CD14-positive monocyte (primary cell): ENCODE results near the gene PTTG1. TPM values are rescaled to one million over a fixed set of nuclear protein-coding genes. Genes with fewer than 3 reads are reported as not detected.

Experiments
- DNase-seq, 3 donors: peaks; one replicate each; pipeline ENCODE4 v3.0.0-alpha.2; 2011 to 2022
- H2AFZ ChIP-seq: 2 replicates; pipeline ENCODE4 v1.6.0; 2012; ENCODE audit warnings: mild to moderate bottlenecking, low read depth, low read length, inconsistent platforms; ENCODE audit not compliant: insufficient read depth, poor library complexity, severe bottlenecking
- H3K27ac ChIP-seq, 2 donors: 1 replicate in 1 of 2; 2 replicates in 1 of 2; pipeline ENCODE4 v1.5.1; 2012 to 2013; ENCODE audit warnings: low read length in 2 of 2, control low read depth in 1 of 2, inconsistent platforms in 1 of 2, low read depth in 1 of 2, mild to moderate bottlenecking in 1 of 2
- H3K27me3 ChIP-seq, 2 donors: one replicate each; pipeline versions ENCODE4 v1.6.0 to v1.6.1; 2011 to 2013; ENCODE audit warnings: low read length in 2 of 2; ENCODE audit not compliant: control insufficient read depth in 2 of 2, insufficient read depth in 2 of 2
- H3K36me3 ChIP-seq, 2 donors: replicated peaks in 1 of 2; 1 replicate in 1 of 2; 2 replicates in 1 of 2; pipeline versions ENCODE4 v1.5.1 to v1.6.1; 2012 to 2013; ENCODE audit warnings: low read length in 2 of 2, control low read depth in 1 of 2, inconsistent platforms in 1 of 2, mild to moderate bottlenecking in 1 of 2; ENCODE audit not compliant: insufficient read depth in 2 of 2, control insufficient read depth in 1 of 2
- H3K4me1 ChIP-seq, 2 donors: 1 replicate in 1 of 2; 2 replicates in 1 of 2; pipeline versions ENCODE4 v1.5.1 to v1.6.1; 2012 to 2013; ENCODE audit warnings: low read length in 2 of 2, control low read depth in 1 of 2, inconsistent platforms in 1 of 2, mild to moderate bottlenecking in 1 of 2, moderate library complexity in 1 of 2; ENCODE audit not compliant: insufficient read depth in 2 of 2, control insufficient read depth in 1 of 2
- H3K4me2 ChIP-seq: replicated peaks from 2 replicates; pipeline ENCODE3; 2012; ENCODE audit warnings: low read length, moderate library complexity, mild to moderate bottlenecking; ENCODE audit not compliant: poor library complexity, severe bottlenecking; ENCODE audit errors: extremely low read depth
- H3K4me3 ChIP-seq, 3 experiments: fragments of 200-600 bp in 1 of 3; sonication (generic) in 1 of 3; replicated peaks in 1 of 3; 1 replicate in 2 of 3; 2 replicates in 1 of 3; pipeline ENCODE4 v1.5.1; 2011 to 2013; ENCODE audit warnings: low read length in 3 of 3, mild to moderate bottlenecking in 3 of 3, control low read depth in 2 of 3, low read depth in 2 of 3, inconsistent platforms in 1 of 3, moderate library complexity in 1 of 3
- H3K79me2 ChIP-seq: 2 replicates; pipeline ENCODE4 v1.6.0; 2012; ENCODE audit warnings: mild to moderate bottlenecking, control low read depth, inconsistent platforms, low read length, moderate library complexity; ENCODE audit not compliant: insufficient read depth
- H3K9ac ChIP-seq: 2 replicates; pipeline ENCODE4 v1.6.0; 2017; ENCODE audit warnings: low read length, mild to moderate bottlenecking; ENCODE audit not compliant: insufficient read depth, poor library complexity, severe bottlenecking
- H3K9me3 ChIP-seq, 2 donors: replicated peaks in 1 of 2; 1 replicate in 1 of 2; 2 replicates in 1 of 2; pipeline versions ENCODE4 v1.5.1 to v1.6.1; 2012 to 2013; ENCODE audit warnings: low read length in 2 of 2, control low read depth in 1 of 2; ENCODE audit not compliant: control insufficient read depth in 1 of 2, insufficient read depth in 1 of 2
- H4K20me1 ChIP-seq: 2 replicates; pipeline ENCODE4 v1.6.0; 2012; ENCODE audit warnings: mild to moderate bottlenecking, low read length, control low read depth, moderate library complexity; ENCODE audit not compliant: insufficient read depth
- H3K27ac Mint-ChIP-seq, 7 donors: one replicate each; pipeline ENCODE4 v1.8.0; 2020; ENCODE audit warnings: mild to moderate bottlenecking in 7 of 7, mixed read lengths in 7 of 7, moderate library complexity in 6 of 7, inconsistent platforms in 2 of 7
- H3K27me3 Mint-ChIP-seq, 3 donors: one replicate each; pipeline ENCODE4 v1.8.0; 2021 to 2022; ENCODE audit warnings: low read depth in 3 of 3, mild to moderate bottlenecking in 3 of 3, mixed read lengths in 3 of 3, moderate library complexity in 3 of 3, inconsistent platforms in 1 of 3
- H3K36me3 Mint-ChIP-seq, 2 donors: one replicate each; pipeline ENCODE4 v1.8.0; 2020; ENCODE audit warnings: mixed read lengths in 2 of 2, inconsistent platforms in 1 of 2, mild to moderate bottlenecking in 1 of 2
- H3K4me1 Mint-ChIP-seq: one replicate; pipeline ENCODE4 v1.8.0; 2020; ENCODE audit warnings: mild to moderate bottlenecking, mixed read lengths
- H3K4me3 Mint-ChIP-seq, 2 donors: one replicate each; pipeline ENCODE4 v1.8.0; 2020; ENCODE audit warnings: mild to moderate bottlenecking in 2 of 2, mixed read lengths in 2 of 2, moderate library complexity in 1 of 2
- H3K9me3 Mint-ChIP-seq, 7 donors: one replicate each; pipeline ENCODE4 v1.8.0; 2020 to 2022; ENCODE audit warnings: mixed read lengths in 7 of 7, mild to moderate bottlenecking in 6 of 7, moderate library complexity in 6 of 7, inconsistent platforms in 2 of 7
- CTCF ChIP-seq: fragments of 200-600 bp; IDR thresholded peaks from one replicate; pipeline ENCODE4 v1.8.0; 2022; ENCODE audit warnings: antibody characterized with exemption, mild to moderate bottlenecking
- WGBS: methylation state at CpG from one replicate; pipeline ENCODE4 v1.1.5; 2013; ENCODE audit warnings: missing lambda C conversion rate; ENCODE audit not compliant: insufficient coverage; 5-methylcytosine and 5-hydroxymethylcytosine counted together
- intact Hi-C, 2 donors: fragments of 100-400 bp; cut with micrococcal nuclease; formaldehyde crosslinking; loops; one replicate each; pipeline versions ENCODE4 v1.15.0 to v1.15.1; 2023
- polyA plus RNA-seq, 3 donors: library from polyadenylated mRNA; depleted of rRNA in 1 of 3; unstranded in 2 of 3; stranded (reverse) in 1 of 3; fragments of 300-500 nt in 2 of 3; fragments of >200 nt in 1 of 3; fragmentation: Illumina TruSeq in 2 of 3; gene quantifications; 1 replicate in 2 of 3; 2 replicates in 1 of 3; pipeline ENCODE4 v1.2.3, GENCODE V29; 2012 to 2021

The PTTG1 gene
- polyA plus RNA-seq, 3 donors: 2.5 to 3.6 (median 3.3) TPM

- no peak for DNase-seq
- H3K4me3 ChIP-seq: no peak overlapping the region
- H3K36me3 ChIP-seq: no peaks in the 10 kb centered on the region
- no peak overlapping the region for H3K27ac ChIP-seq
- H3K9ac ChIP-seq: no peak overlapping the region
- WGBS: no CpG with 5 or more reads among the region's 8 CpGs
- H3K4me1 ChIP-seq: no peaks in the 10 kb centered on the region
- no peaks in the 10 kb centered on the region for H3K27me3 ChIP-seq
- H3K9me3 ChIP-seq: no peaks in the 10 kb centered on the region
- Mint-ChIP-seq H3K27ac (no peak overlapping the region), H3K27me3 (peaks cover 3 to 10% (median 6%) of the 10 kb centered on the region in 3 donors), H3K36me3 (no peaks in the 10 kb centered on the region), H3K9me3 (peaks cover 0 to 2% (median 0%) of the 10 kb centered on the region in 7 donors), H3K4me3 (no peak overlapping the region), H3K4me1 (peaks cover 3% of the 10 kb centered on the region)
- H4K20me1 ChIP-seq: no peaks in the 10 kb centered on the region
- no peak for TF ChIP-seq CTCF
- intact Hi-C loops: no loop called here
- no peak overlapping the region for H2AFZ ChIP-seq
- no peaks in the 10 kb centered on the region for H3K79me2 ChIP-seq
- no peak overlapping the region for H3K4me2 ChIP-seq
These were observed 37.4 kb downstream of the PTTG1 start for GRCh38 chr5:160458806-160459800.

- Mint-ChIP-seq H3K4me3 (no peak overlapping the region), H3K36me3 (no peaks in the 10 kb centered on the region), H3K4me1 (peaks cover under 1% of the 10 kb centered on the region), H3K9me3 (peaks cover 0 to 2% (median 0%) of the 10 kb centered on the region in 7 donors), H3K27me3 (peaks cover 0 to 2% (median 2%) of the 10 kb centered on the region in 3 donors), H3K27ac (no peak overlapping the region)
- Histone ChIP-seq H4K20me1 (no peaks in the 10 kb centered on the region), H3K36me3 (no peaks in the 10 kb centered on the region), H3K9ac (no peak overlapping the region), H3K9me3 (no peaks in the 10 kb centered on the region), H3K4me1 (no peaks in the 10 kb centered on the region), H3K27ac (no peak overlapping the region), H3K4me3 (no peak overlapping the region), H3K79me2 (no peaks in the 10 kb centered on the region), H2AFZ (no peak overlapping the region), H3K4me2 (no peak overlapping the region), H3K27me3 (no peaks in the 10 kb centered on the region)
- intact Hi-C loops: no loop called here
- no CpG with 5 or more reads among the region's 4 CpGs for WGBS
- no peak for TF ChIP-seq CTCF
- no peak for DNase-seq
These were observed 38.9 kb downstream of the PTTG1 start for GRCh38 chr5:160460377-160461049.
